Esophagus (tissue), 2 donors: ENCODE results near the gene GNG8. TPM values are rescaled to one million over a fixed set of nuclear protein-coding genes. Genes with fewer than 3 reads are reported as not detected.

ENCODE experiments used
- H3K27ac ChIP-seq, 2 donors: one replicate each; pipeline ENCODE4 v1.5.1; 2013; ENCODE audit warnings: low read depth in 2 of 2, mild to moderate bottlenecking in 2 of 2, inconsistent platforms in 1 of 2, low read length in 1 of 2, moderate library complexity in 1 of 2
- H3K27me3 ChIP-seq, 2 donors: one replicate each; pipeline ENCODE4 v1.6.1; 2013; ENCODE audit warnings: low read length in 2 of 2, control low read depth in 1 of 2, mild to moderate bottlenecking in 1 of 2; ENCODE audit not compliant: insufficient read depth in 2 of 2, control insufficient read depth in 1 of 2
- H3K36me3 ChIP-seq, 2 donors: one replicate each; pipeline ENCODE4 v1.6.1; 2013; ENCODE audit warnings: low read length in 1 of 2; ENCODE audit not compliant: control insufficient read depth in 2 of 2, insufficient read depth in 2 of 2
- H3K4me1 ChIP-seq, 2 donors: one replicate each; pipeline ENCODE4 v1.6.1; 2013; ENCODE audit warnings: low read length in 1 of 2; ENCODE audit not compliant: control insufficient read depth in 2 of 2, insufficient read depth in 2 of 2
- H3K4me3 ChIP-seq, 2 donors: one replicate each; pipeline ENCODE4 v1.5.1; 2013; ENCODE audit warnings: low read length in 2 of 2, mild to moderate bottlenecking in 2 of 2, low read depth in 1 of 2, moderate library complexity in 1 of 2
- H3K9me3 ChIP-seq, 2 donors: one replicate each; pipeline ENCODE4 v1.6.1; 2013; ENCODE audit warnings: mild to moderate bottlenecking in 2 of 2, low read depth in 1 of 2, low read length in 1 of 2, moderate library complexity in 1 of 2; ENCODE audit not compliant: control insufficient read depth in 2 of 2, insufficient read depth in 1 of 2
- WGBS, 2 donors: extraction: QIAGEN DNeasy Blood & Tissue Kit; methylation state at CpG; one replicate each; pipeline ENCODE4 v1.1.7; 2013; 5-methylcytosine and 5-hydroxymethylcytosine counted together
- polyA plus RNA-seq, 2 donors: library from polyadenylated mRNA; stranded (reverse); fragments of 200-250 nt; gene quantifications; one replicate each; pipeline ENCODE4 v1.2.3, GENCODE V29; 2013
- donor health status: healthy with polysubstance abuse.
- donor health status: Bipolar disorder and iron deficiency.

The GNG8 gene
- polyA plus RNA-seq, 2 donors = not detected

DNA sequence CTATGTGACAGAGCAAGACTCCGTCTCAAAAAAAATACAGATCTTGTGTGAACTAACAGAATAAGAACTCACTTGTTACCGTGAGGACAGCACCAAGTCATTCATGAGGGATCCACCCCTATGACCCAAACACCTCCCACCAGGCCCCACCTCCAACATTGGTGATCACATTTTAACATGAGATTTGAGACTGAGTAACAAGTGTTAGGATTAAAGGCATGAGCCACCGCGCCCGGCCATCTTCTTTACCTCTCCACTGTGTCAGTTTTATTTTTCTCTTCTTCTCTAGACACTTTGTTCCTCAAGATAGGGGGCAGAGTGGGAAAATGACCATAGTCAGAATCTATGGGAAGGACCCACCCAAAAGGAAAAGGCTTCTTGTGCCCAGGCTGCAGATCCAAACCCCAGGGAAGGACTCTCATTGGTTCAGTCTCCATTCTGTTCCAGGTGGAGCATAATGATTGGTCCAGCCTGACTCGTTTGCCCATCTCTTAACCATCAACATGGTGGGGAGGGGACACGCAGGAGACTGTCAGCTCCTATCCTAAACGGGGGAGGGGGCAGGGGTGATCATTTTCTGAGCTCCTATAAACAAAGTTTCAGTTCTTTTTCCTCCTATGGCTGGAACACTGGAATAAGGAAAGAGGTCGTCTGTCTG is 36.2 kb downstream of the GNG8 start:
- Histone ChIP-seq H3K27ac (peak overlapping the region; percentile 98 to 99), H3K4me3 (peak overlapping the region; percentile 87 to 93), H3K4me1 (peaks cover 14% of the 10 kb centered on the region in 2 donors), H3K9me3 (no peaks in the 10 kb centered on the region), H3K36me3 (no peaks in the 10 kb centered on the region), H3K27me3 (no peaks in the 10 kb centered on the region)
- WGBS, 2 donors = 64 to 72% methylated on average over 9 of the region's 9 CpGs

GRCh38 chr19:46598372-46598917 is 37.6 kb downstream of the GNG8 start:
- WGBS, 2 donors = 96% methylated on average over 4 of the region's 4 CpGs
- H3K27me3 ChIP-seq = no peaks in the 10 kb centered on the region
- H3K27ac ChIP-seq = no peak overlapping the region
- H3K4me3 ChIP-seq = no peak overlapping the region
- peaks cover 9 to 14% of the 10 kb centered on the region in 2 donors for H3K4me1 ChIP-seq
- no peaks in the 10 kb centered on the region for H3K36me3 ChIP-seq
- H3K9me3 ChIP-seq = no peaks in the 10 kb centered on the region

- Histone ChIP-seq H3K4me3 (no peak overlapping the region), H3K9me3 (no peaks in the 10 kb centered on the region), H3K27ac (no peak overlapping the region), H3K36me3 (no peaks in the 10 kb centered on the region), H3K4me1 (peaks cover 0 to 4% of the 10 kb centered on the region in 2 donors), H3K27me3 (no peaks in the 10 kb centered on the region)
- WGBS, 2 donors = 63 to 64% methylated on average over 6 of the region's 6 CpGs
These were observed 40.0 kb downstream of the GNG8 start for GRCh38 chr19:46596008-46596407.

GRCh38 chr19:46591870-46592269 is 44.1 kb downstream of the GNG8 start:
- Histone ChIP-seq H3K36me3 (no peaks in the 10 kb centered on the region), H3K27ac (no peak overlapping the region), H3K4me3 (no peak overlapping the region), H3K27me3 (no peaks in the 10 kb centered on the region), H3K4me1 (no peaks in the 10 kb centered on the region), H3K9me3 (no peaks in the 10 kb centered on the region)
- 85 to 86% methylated on average over 3 of the region's 3 CpGs for WGBS, 2 donors

- 94 to 95% methylated on average over 4 of the region's 4 CpGs for WGBS, 2 donors
- Histone ChIP-seq H3K4me1 (no peaks in the 10 kb centered on the region), H3K9me3 (no peaks in the 10 kb centered on the region), H3K27ac (no peak overlapping the region), H3K4me3 (no peak overlapping the region), H3K36me3 (no peaks in the 10 kb centered on the region), H3K27me3 (no peaks in the 10 kb centered on the region)
These were observed 44.7 kb downstream of the GNG8 start for GRCh38 chr19:46591254-46591653.

DNA sequence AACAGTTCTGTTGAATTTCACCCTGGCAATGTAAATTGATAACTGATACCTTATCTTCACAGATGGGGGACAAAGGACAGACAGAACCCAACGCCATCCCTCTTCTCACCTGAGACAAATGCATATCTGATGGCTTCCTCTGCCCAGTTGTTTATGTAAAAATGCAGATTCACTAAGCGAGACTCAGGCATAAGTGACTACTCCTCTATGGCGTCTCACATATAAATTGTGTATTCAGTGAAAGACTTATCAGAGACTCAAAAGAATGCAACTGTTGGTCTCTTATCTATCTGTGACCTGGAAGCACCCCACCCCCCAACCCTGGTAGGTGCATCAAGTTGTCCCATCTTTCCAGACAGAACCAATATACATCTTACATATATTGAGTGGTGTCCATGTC is 48.1 kb downstream of the GNG8 start:
- Histone ChIP-seq H3K9me3 (no peaks in the 10 kb centered on the region), H3K36me3 (no peaks in the 10 kb centered on the region), H3K27ac (no peak overlapping the region), H3K4me1 (no peaks in the 10 kb centered on the region), H3K4me3 (no peak overlapping the region), H3K27me3 (no peaks in the 10 kb centered on the region)
- WGBS, 2 donors = 82 to 84% methylated on average over 3 of the region's 3 CpGs

DNA sequence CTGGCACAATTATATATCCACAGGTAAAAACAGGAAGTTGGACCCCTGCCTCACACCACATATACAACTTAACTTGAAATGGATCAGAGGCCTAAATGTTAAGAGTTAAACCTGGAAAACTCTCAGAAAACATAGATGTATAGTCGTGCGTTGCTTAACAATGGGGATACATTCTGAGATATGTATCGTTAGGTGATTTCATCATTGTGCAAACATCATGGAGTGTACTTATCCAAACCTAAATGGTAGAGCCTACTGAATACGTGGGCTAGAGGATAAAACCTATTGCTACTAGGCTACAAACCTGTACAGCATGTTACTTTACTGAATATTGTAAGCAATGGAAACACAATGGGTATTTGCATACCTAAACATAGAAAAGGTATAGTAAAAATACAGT is 49.7 kb downstream of the GNG8 start:
- Histone ChIP-seq H3K4me1 (no peaks in the 10 kb centered on the region), H3K4me3 (no peak overlapping the region), H3K36me3 (no peaks in the 10 kb centered on the region), H3K9me3 (no peaks in the 10 kb centered on the region), H3K27me3 (no peaks in the 10 kb centered on the region), H3K27ac (no peak overlapping the region)
- WGBS, 2 donors = 76 to 78% methylated on average over 4 of the region's 4 CpGs

- no peaks in the 10 kb centered on the region for H3K4me1 ChIP-seq
- H3K4me3 ChIP-seq = no peak overlapping the region
- H3K9me3 ChIP-seq = no peaks in the 10 kb centered on the region
- H3K27ac ChIP-seq = no peak overlapping the region
- no peaks in the 10 kb centered on the region for H3K36me3 ChIP-seq
- no peaks in the 10 kb centered on the region for H3K27me3 ChIP-seq
- 92 to 98% methylated on average over 1 of the region's 1 CpG for WGBS, 2 donors
These were observed 50.5 kb downstream of the GNG8 start for GRCh38 chr19:46585539-46585938.
